Measurements from ENCODE around the gene ABHD4.

The ABHD4 gene

GRCh38 chr14:22601996-22602395 is 3.9 kb downstream of the ABHD4 start:
- no peak for DNase-seq (ENCODE audit: extremely low read depth, low read depth)
- no peak for TF ChIP-seq CTCF (IDR thresholded peaks at IDR 0.05; ENCODE audit: low read depth, low read length)

GRCh38 chr14:22602862-22603261 is 4.8 kb downstream of the ABHD4 start:
- DNase-seq (ENCODE audit: extremely low read depth, low read depth) = no peak

GRCh38 chr14:22606380-22606779 is 8.3 kb downstream of the ABHD4 start:
- TF ChIP-seq CTCF (IDR thresholded peaks at IDR 0.05; ENCODE audit: low read depth, low read length) = no peak
- DNase-seq (ENCODE audit: extremely low read depth, low read depth) = no peak

More at GRCh38 chr14:22602862-22603261, 4.8 kb downstream of the ABHD4 start:
- no peak for TF ChIP-seq CTCF (IDR thresholded peaks at IDR 0.05; ENCODE audit: low read depth, low read length)

GRCh38 chr14:22607291-22607690 is 9.2 kb downstream of the ABHD4 start:
- DNase-seq (ENCODE audit: extremely low read depth, low read depth) = no peak
- TF ChIP-seq CTCF (IDR thresholded peaks at IDR 0.05; ENCODE audit: low read depth, low read length) = no peak

GRCh38 chr14:22610931-22611330 is 12.8 kb downstream of the ABHD4 start:
- DNase-seq (ENCODE audit: extremely low read depth, low read depth) = no peak
- TF ChIP-seq CTCF (IDR thresholded peaks at IDR 0.05; ENCODE audit: low read depth, low read length) = no peak

- no peak; the same call in none of the 2 replicates for TF ChIP-seq CTCF (IDR thresholded peaks at IDR 0.05; ENCODE audit: low read depth, low read length)
- no peak for DNase-seq (ENCODE audit: extremely low read depth, low read depth)
Observed at GRCh38 chr14:22613106-22613695, 15.1 kb downstream of the ABHD4 start.

GRCh38 chr14:22613736-22614239 is 15.7 kb downstream of the ABHD4 start:
- DNase-seq (ENCODE audit: extremely low read depth, low read depth) = no peak
- TF ChIP-seq CTCF (IDR thresholded peaks at IDR 0.05; ENCODE audit: low read depth, low read length) = no peak

Measured in AG09319 (cell line).